K562 (cell line): ENCODE results near the gene METAP2. TPM values are rescaled to one million over a fixed set of nuclear protein-coding genes. Genes with fewer than 3 reads are reported as not detected.

Source experiments
- CEBPB ChIP-seq: fragments of 450-650 bp; IDR thresholded peaks from 2 replicates; pipeline ENCODE4 v1.6.1; 2016; ENCODE audit warnings: missing genetic modification characterization, missing compliant biosample characterization
- CHAMP1 ChIP-seq: fragments of 450-650 bp; IDR thresholded peaks from 2 replicates; pipeline ENCODE4 v1.6.1; 2016; ENCODE audit warnings: mild to moderate bottlenecking
- DPF2 ChIP-seq: fragments of 450-650 bp; IDR thresholded peaks from 2 replicates; pipeline ENCODE4 v1.6.1; 2016
- E2F6 ChIP-seq, 2 experiments: IDR thresholded peaks; 2 replicates each; pipeline ENCODE4 v1.6.1; 2011; ENCODE audit warnings: borderline replicate concordance in 1 of 2, control low read depth in 1 of 2, low read depth in 1 of 2, low read length in 1 of 2, mild to moderate bottlenecking in 1 of 2, mixed read lengths in 1 of 2, moderate library complexity in 1 of 2; ENCODE audit not compliant: insufficient read depth in 1 of 2, insufficient read length in 1 of 2, poor library complexity in 1 of 2, severe bottlenecking in 1 of 2; ENCODE audit errors: extremely low read depth in 1 of 2
- EP300 ChIP-seq: IDR thresholded peaks from 2 replicates; pipeline ENCODE4 v1.6.1; 2012; ENCODE audit warnings: low read length, improper control_type of control experiment
- FOXA1 ChIP-seq: fragments of 450-650 bp; IDR thresholded peaks from 2 replicates; pipeline ENCODE4 v1.6.1; 2016; ENCODE audit warnings: mild to moderate bottlenecking, borderline replicate concordance
- HDAC3 ChIP-seq: fragments of 450-650 bp; IDR thresholded peaks from 2 replicates; pipeline ENCODE4 v1.6.1; 2018; ENCODE audit warnings: borderline replicate concordance, mild to moderate bottlenecking, moderate library complexity; ENCODE audit not compliant: partially characterized antibody
- MEIS2 ChIP-seq: fragments of 450-650 bp; IDR thresholded peaks from 2 replicates; pipeline ENCODE4 v1.6.1; 2014; ENCODE audit warnings: mild to moderate bottlenecking; ENCODE audit not compliant: partially characterized antibody
- NBN ChIP-seq: fragments of 450-650 bp; IDR thresholded peaks from 2 replicates; pipeline ENCODE4 v1.6.1; 2016; ENCODE audit warnings: low read depth, mild to moderate bottlenecking
- NR3C1 ChIP-seq: sonication (generic); formaldehyde crosslinking; IDR thresholded peaks from 2 replicates; pipeline ENCODE4 v1.8.1; 2022; ENCODE audit warnings: missing genetic modification reagents
- PREB ChIP-seq: sonication (generic); formaldehyde crosslinking; IDR thresholded peaks from 2 replicates; pipeline ENCODE4 v1.8.1; 2023; ENCODE audit warnings: mild to moderate bottlenecking, missing genetic modification reagents
- SFPQ ChIP-seq: fragments of 200-400 bp; formaldehyde crosslinking; IDR thresholded peaks from 2 replicates; pipeline ENCODE4 v1.6.1; 2017; ENCODE audit warnings: mild to moderate bottlenecking, low read depth, low read length, moderate library complexity
- SPI1 ChIP-seq: IDR thresholded peaks from 2 replicates; pipeline ENCODE4 v1.6.1; 2011; ENCODE audit warnings: low read depth, low read length, control low read depth, borderline replicate concordance
- STAT5A ChIP-seq: IDR thresholded peaks from 2 replicates; pipeline ENCODE4 v1.6.1; 2012; ENCODE audit warnings: low read length, inconsistent platforms, borderline replicate concordance
- TEAD1 ChIP-seq, 2 experiments: fragments of 450-650 bp in 1 of 2; sonication (generic) in 1 of 2; formaldehyde crosslinking; IDR thresholded peaks; 2 replicates each; pipeline versions ENCODE4 v1.4.0 to v1.8.0; 2020 to 2022; ENCODE audit warnings: mild to moderate bottlenecking in 2 of 2, missing genetic modification reagents in 1 of 2
- ZBTB26 ChIP-seq: fragments of 450-650 bp; formaldehyde crosslinking; IDR thresholded peaks from 2 replicates; pipeline ENCODE4 v1.4.0; 2022; ENCODE audit warnings: missing genetic modification characterization
- ZKSCAN1 ChIP-seq: fragments of 150-350 bp; IDR thresholded peaks from 2 replicates; pipeline ENCODE4 v1.6.1; 2016; ENCODE audit warnings: low read depth, low read length
- ZNF655 ChIP-seq: fragments of 250-450 bp; sonication (Bioruptor Pico); IDR thresholded peaks from 2 replicates; pipeline ENCODE4 v1.5.0; 2021
- polyA plus RNA-seq, 8 experiments: library from polyadenylated mRNA; depleted of rRNA in 4 of 8; stranded (reverse) in 5 of 8; unstranded in 3 of 8; fragments of >200 nt; fragmentation: Nextera tagmentation in 2 of 8; fragmentation: Illumina TruSeq in 1 of 8; extraction: Ambion mirVana in 2 of 8; extraction: Trizol in 1 of 8; gene quantifications; 2 replicates each; pipeline versions ENCODE4 v1.2.1 to v1.2.3, GENCODE V29; 2011 to 2014; ENCODE audit warnings: inconsistent platforms in 1 of 8, missing spikeins in 1 of 8
- total RNA-seq, 7 experiments: library from RNA; depleted of rRNA in 6 of 7; stranded (reverse); fragments of >200 nt in 6 of 7; fragmentation: Illumina TruSeq in 2 of 7; extraction: Trizol in 2 of 7; gene quantifications; 2 replicates each; pipeline versions ENCODE4 v1.2.1 to v1.2.3, GENCODE V29; 2011 to 2021; ENCODE audit warnings: low replicate concordance in 1 of 7

Gene METAP2
- total and polyA plus RNA-seq, 9 of the 15 experiments (the other 6 are each of a cell fraction or from before 2014, with no cell fraction given) = 75.5 to 205 (median 164) TPM

GRCh38 chr12:95473884-95474659, at the start of gene METAP2 (continued):
- TF ChIP-seq SFPQ (no peak), EP300 (no peak; the same call in 1 of the 2 replicates), SPI1 (no peak), ZBTB26 (CRISPR knock-in tag) (peak; percentile 71; the same call in 1 of the 2 replicates), TEAD1 (CRISPR knock-in tag; IDR thresholded peaks at IDR 0.05) (peak in 1 of 2 experiments; percentile 79; a peak in 2 of 4 replicates), FOXA1 (no peak), ZNF655 (no peak), DPF2 (no peak), HDAC3 (no peak), STAT5A (no peak), ZKSCAN1 (no peak), PREB (CRISPR knock-in tag) (no peak), NR3C1 (no peak), CEBPB (no peak), CHAMP1 (no peak), MEIS2 (no peak), NBN (peak; percentile 66; the same call in 1 of the 2 replicates), E2F6 (IDR thresholded peaks at IDR 0.05; ENCODE audit: borderline replicate concordance in 1 of 2, extremely low read depth in 1 of 2, insufficient read depth in 1 of 2, insufficient read length in 1 of 2, low read depth in 1 of 2, low read length in 1 of 2, poor library complexity in 1 of 2, severe bottlenecking in 1 of 2) (peak; percentile 63 to 83)
